ENCODE data around the gene KCNJ3. TPM values are rescaled to one million over a fixed set of nuclear protein-coding genes. Genes with fewer than 3 reads are reported as not detected.

KCNJ3 gene
- 10 to 100 TPM in 1 of 2 donors, 1 to 10 TPM in 1; 2.9 to 20.8 TPM for total RNA-seq
- 10 to 100 TPM; 11.3 to 11.6 TPM for polyA plus RNA-seq (ENCODE audit: insufficient read length in 2 of 2)
- long read RNA-seq, donor 1, full-length matches to known transcripts: 2 of 2 reads
- long read RNA-seq, donor 1, partial matches to known transcripts: 0 of 2 reads
- long read RNA-seq, donor 1, other reads (novel, unspliced or antisense): 0 of 2 reads
- long read RNA-seq, donor 2: 0 reads
- long read RNA-seq, donor 3: 0 reads
- long read RNA-seq, donor 4: 0 reads

GRCh38 chr2:154698296-154698720, at the start of gene KCNJ3:
Gene KCNJ3 (plus strand): TSS chr2:154698695. CDS start chr2:154698776, 81 bp downstream.
- peak in 2 of 6 donors; percentile 55 to 64 for DNase-seq (ENCODE audit: low read depth in 4 of 6, low spot score in 6 of 6)
- 0% methylated on average over 10 of the region's 16 CpGs for WGBS (ENCODE audit: insufficient coverage)
- Histone ChIP-seq H3K4me1 (ENCODE audit: control insufficient read depth, insufficient read depth, low read length) (peaks cover 23% of the 10 kb centered on the region), H3K4me3 (ENCODE audit: low read depth, low read length) (peak within 1 kb of the TSS; percentile 65), H3K27me3 (ENCODE audit: control insufficient read depth, insufficient read depth, low read length) (peaks cover 25% of the 10 kb centered on the region), H3K9me3 (ENCODE audit: control insufficient read depth, insufficient read depth, low read length) (no peaks in the 10 kb centered on the region), H3K27ac (ENCODE audit: low read depth, low read length) (no peak within 1 kb of the TSS), H3K36me3 (ENCODE audit: control insufficient read depth, insufficient read depth, low read length) (no peaks in the 10 kb centered on the region)

GRCh38 chr2:154655499-154655898, 43.0 kb upstream of the KCNJ3 start:
- no peaks in the 10 kb centered on the region for H3K4me1 ChIP-seq (ENCODE audit: control insufficient read depth, insufficient read depth, low read length)
- H3K27me3 ChIP-seq (ENCODE audit: control insufficient read depth, insufficient read depth, low read length): no peaks in the 10 kb centered on the region
- no peaks in the 10 kb centered on the region for H3K36me3 ChIP-seq (ENCODE audit: control insufficient read depth, insufficient read depth, low read length)
- H3K27ac ChIP-seq (ENCODE audit: low read depth, low read length): no peak overlapping the region
- no peaks in the 10 kb centered on the region for H3K9me3 ChIP-seq (ENCODE audit: control insufficient read depth, insufficient read depth, low read length)
- no peak overlapping the region for H3K4me3 ChIP-seq (ENCODE audit: low read depth, low read length)
- DNase-seq (ENCODE audit: low read depth in 4 of 6, low spot score in 6 of 6): no peak

GRCh38 chr2:154658854-154659253, 39.6 kb upstream of the KCNJ3 start:
- Histone ChIP-seq H3K4me1 (ENCODE audit: control insufficient read depth, insufficient read depth, low read length) (no peaks in the 10 kb centered on the region), H3K36me3 (ENCODE audit: control insufficient read depth, insufficient read depth, low read length) (no peaks in the 10 kb centered on the region), H3K4me3 (ENCODE audit: low read depth, low read length) (no peak overlapping the region), H3K9me3 (ENCODE audit: control insufficient read depth, insufficient read depth, low read length) (no peaks in the 10 kb centered on the region), H3K27ac (ENCODE audit: low read depth, low read length) (no peak overlapping the region), H3K27me3 (ENCODE audit: control insufficient read depth, insufficient read depth, low read length) (no peaks in the 10 kb centered on the region)
- no CpG with 5 or more reads among the region's 1 CpG for WGBS (ENCODE audit: insufficient coverage)
- no peak for DNase-seq (ENCODE audit: low read depth in 4 of 6, low spot score in 6 of 6)

- H3K36me3 ChIP-seq (ENCODE audit: control insufficient read depth, insufficient read depth, low read length): no peaks in the 10 kb centered on the region
- no peaks in the 10 kb centered on the region for H3K9me3 ChIP-seq (ENCODE audit: control insufficient read depth, insufficient read depth, low read length)
- H3K4me3 ChIP-seq (ENCODE audit: low read depth, low read length): no peak overlapping the region
- DNase-seq (ENCODE audit: low read depth in 4 of 6, low spot score in 6 of 6): no peak
- H3K27ac ChIP-seq (ENCODE audit: low read depth, low read length): no peak overlapping the region
- no peaks in the 10 kb centered on the region for H3K4me1 ChIP-seq (ENCODE audit: control insufficient read depth, insufficient read depth, low read length)
- no peaks in the 10 kb centered on the region for H3K27me3 ChIP-seq (ENCODE audit: control insufficient read depth, insufficient read depth, low read length)
Measured at GRCh38 chr2:154664248-154664647, 34.2 kb upstream of the KCNJ3 start.

GRCh38 chr2:154670083-154670482, 28.4 kb upstream of the KCNJ3 start:
- H3K27me3 ChIP-seq (ENCODE audit: control insufficient read depth, insufficient read depth, low read length): no peaks in the 10 kb centered on the region
- no peak for DNase-seq (ENCODE audit: low read depth in 4 of 6, low spot score in 6 of 6)
- no peaks in the 10 kb centered on the region for H3K36me3 ChIP-seq (ENCODE audit: control insufficient read depth, insufficient read depth, low read length)
- no peaks in the 10 kb centered on the region for H3K9me3 ChIP-seq (ENCODE audit: control insufficient read depth, insufficient read depth, low read length)
- no peak overlapping the region for H3K4me3 ChIP-seq (ENCODE audit: low read depth, low read length)
- no peak overlapping the region for H3K27ac ChIP-seq (ENCODE audit: low read depth, low read length)
- no peaks in the 10 kb centered on the region for H3K4me1 ChIP-seq (ENCODE audit: control insufficient read depth, insufficient read depth, low read length)
- no CpG with 5 or more reads among the region's 1 CpG for whole genome bisulfite sequencing (ENCODE audit: insufficient coverage)

GRCh38 chr2:154673694-154674093, 24.8 kb upstream of the KCNJ3 start:
- no peaks in the 10 kb centered on the region for H3K36me3 ChIP-seq (ENCODE audit: control insufficient read depth, insufficient read depth, low read length)
- no peak overlapping the region for H3K27ac ChIP-seq (ENCODE audit: low read depth, low read length)
- H3K4me1 ChIP-seq (ENCODE audit: control insufficient read depth, insufficient read depth, low read length): no peaks in the 10 kb centered on the region
- 77% methylated on average over 2 of the region's 3 CpGs for WGBS (ENCODE audit: insufficient coverage)
- DNase-seq (ENCODE audit: low read depth in 4 of 6, low spot score in 6 of 6): peak in 1 of 6 donors; percentile 9
- no peaks in the 10 kb centered on the region for H3K27me3 ChIP-seq (ENCODE audit: control insufficient read depth, insufficient read depth, low read length)
- no peaks in the 10 kb centered on the region for H3K9me3 ChIP-seq (ENCODE audit: control insufficient read depth, insufficient read depth, low read length)
- no peak overlapping the region for H3K4me3 ChIP-seq (ENCODE audit: low read depth, low read length)

- H3K36me3 ChIP-seq (ENCODE audit: control insufficient read depth, insufficient read depth, low read length): no peaks in the 10 kb centered on the region
- WGBS (ENCODE audit: insufficient coverage): 78% methylated on average over 3 of the region's 3 CpGs
- H3K27ac ChIP-seq (ENCODE audit: low read depth, low read length): no peak overlapping the region
- no peak overlapping the region for H3K4me3 ChIP-seq (ENCODE audit: low read depth, low read length)
- no peaks in the 10 kb centered on the region for H3K4me1 ChIP-seq (ENCODE audit: control insufficient read depth, insufficient read depth, low read length)
- DNase-seq (ENCODE audit: low read depth in 4 of 6, low spot score in 6 of 6): no peak
- H3K9me3 ChIP-seq (ENCODE audit: control insufficient read depth, insufficient read depth, low read length): no peaks in the 10 kb centered on the region
- no peaks in the 10 kb centered on the region for H3K27me3 ChIP-seq (ENCODE audit: control insufficient read depth, insufficient read depth, low read length)
Measured at GRCh38 chr2:154677401-154677800, 21.1 kb upstream of the KCNJ3 start.

- H3K36me3 ChIP-seq (ENCODE audit: control insufficient read depth, insufficient read depth, low read length): no peaks in the 10 kb centered on the region
- WGBS (ENCODE audit: insufficient coverage): no CpG with 5 or more reads among the region's 2 CpGs
- H3K27me3 ChIP-seq (ENCODE audit: control insufficient read depth, insufficient read depth, low read length): no peaks in the 10 kb centered on the region
- H3K4me3 ChIP-seq (ENCODE audit: low read depth, low read length): no peak overlapping the region
- H3K4me1 ChIP-seq (ENCODE audit: control insufficient read depth, insufficient read depth, low read length): no peaks in the 10 kb centered on the region
- no peaks in the 10 kb centered on the region for H3K9me3 ChIP-seq (ENCODE audit: control insufficient read depth, insufficient read depth, low read length)
- no peak overlapping the region for H3K27ac ChIP-seq (ENCODE audit: low read depth, low read length)
- DNase-seq (ENCODE audit: low read depth in 4 of 6, low spot score in 6 of 6): no peak
Measured at GRCh38 chr2:154681741-154682140, 16.8 kb upstream of the KCNJ3 start.

GRCh38 chr2:154686162-154686561, 12.3 kb upstream of the KCNJ3 start:
- DNase-seq (ENCODE audit: low read depth in 4 of 6, low spot score in 6 of 6): no peak

GRCh38 chr2:154688373-154688772, 10.1 kb upstream of the KCNJ3 start:
- WGBS (ENCODE audit: insufficient coverage): no CpG with 5 or more reads among the region's 1 CpG
- no peak overlapping the region for H3K27ac ChIP-seq (ENCODE audit: low read depth, low read length)
- H3K4me3 ChIP-seq (ENCODE audit: low read depth, low read length): no peak overlapping the region
- no peaks in the 10 kb centered on the region for H3K9me3 ChIP-seq (ENCODE audit: control insufficient read depth, insufficient read depth, low read length)
- H3K27me3 ChIP-seq (ENCODE audit: control insufficient read depth, insufficient read depth, low read length): no peaks in the 10 kb centered on the region
- no peaks in the 10 kb centered on the region for H3K4me1 ChIP-seq (ENCODE audit: control insufficient read depth, insufficient read depth, low read length)
- no peak for DNase-seq (ENCODE audit: low read depth in 4 of 6, low spot score in 6 of 6)
- no peaks in the 10 kb centered on the region for H3K36me3 ChIP-seq (ENCODE audit: control insufficient read depth, insufficient read depth, low read length)

More at GRCh38 chr2:154686162-154686561, 12.3 kb upstream of the KCNJ3 start:
- no peaks in the 10 kb centered on the region for H3K4me1 ChIP-seq (ENCODE audit: control insufficient read depth, insufficient read depth, low read length)
- H3K36me3 ChIP-seq (ENCODE audit: control insufficient read depth, insufficient read depth, low read length): no peaks in the 10 kb centered on the region
- H3K9me3 ChIP-seq (ENCODE audit: control insufficient read depth, insufficient read depth, low read length): no peaks in the 10 kb centered on the region
- no CpG with 5 or more reads among the region's 3 CpGs for WGBS (ENCODE audit: insufficient coverage)
- no peak overlapping the region for H3K27ac ChIP-seq (ENCODE audit: low read depth, low read length)
- no peaks in the 10 kb centered on the region for H3K27me3 ChIP-seq (ENCODE audit: control insufficient read depth, insufficient read depth, low read length)
- H3K4me3 ChIP-seq (ENCODE audit: low read depth, low read length): no peak overlapping the region

All from spinal cord (tissue), 10 donors.